A172 (cell line): ENCODE results near the gene CTDSPL2. TPM values are rescaled to one million over a fixed set of nuclear protein-coding genes. Genes with fewer than 3 reads are reported as not detected.
A peak's percentile ranks its signal among the peaks of the same experiment; 100 is the strongest.
"Not testable (repeated sequence)": the region's sequence is repeated elsewhere in the genome, so short reads cannot be mapped to it uniquely, and the experiment has no call there.

Experiments
- DNase-seq: peaks from one replicate; pipeline ENCODE4 v3.0.0-alpha.2; 2015; ENCODE audit warnings: low spot score
- total RNA-seq: library from RNA; depleted of rRNA; stranded (reverse); fragments of >200 nt; shearing (Covaris generic); gene quantifications from 2 replicates; pipeline ENCODE4 v1.2.3, GENCODE V29; 2014; rRNA removed

Gene CTDSPL2
- total RNA-seq, 1 experiment from 2014 or later: 48.7 TPM

DNA sequence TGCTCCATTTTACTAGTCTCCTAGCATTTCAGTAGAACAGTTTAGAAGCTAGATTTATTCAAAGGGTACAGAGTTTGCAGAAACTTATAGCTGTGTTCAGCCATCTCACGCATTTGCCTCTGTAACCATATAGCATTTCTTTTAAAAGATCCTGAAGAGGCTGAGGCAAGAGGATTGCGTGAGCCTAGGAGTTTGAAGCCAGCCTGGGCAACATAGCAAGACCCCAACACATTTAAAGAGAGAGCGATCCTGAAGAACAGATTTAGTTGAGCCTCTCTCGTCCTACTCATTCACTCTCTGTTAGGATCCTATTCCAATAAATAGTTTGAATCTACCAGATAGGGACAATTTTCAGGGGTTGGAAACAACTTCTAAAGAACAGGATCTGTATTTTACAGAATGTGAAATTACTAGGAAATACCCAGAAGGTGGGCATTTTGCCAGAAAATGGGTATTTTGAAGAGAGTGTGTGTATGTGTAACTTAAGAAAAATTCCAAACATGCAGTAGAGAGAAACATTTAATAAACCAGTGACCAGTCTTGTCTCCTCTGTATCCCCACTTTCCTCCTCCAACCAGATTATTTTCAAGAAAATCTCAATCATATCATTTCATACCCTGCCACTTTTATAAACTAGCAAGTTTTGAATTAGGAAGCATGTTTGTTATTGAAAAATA, 114.0 kb downstream of the CTDSPL2 start:
- DNase-seq: peak; percentile 63

DNA sequence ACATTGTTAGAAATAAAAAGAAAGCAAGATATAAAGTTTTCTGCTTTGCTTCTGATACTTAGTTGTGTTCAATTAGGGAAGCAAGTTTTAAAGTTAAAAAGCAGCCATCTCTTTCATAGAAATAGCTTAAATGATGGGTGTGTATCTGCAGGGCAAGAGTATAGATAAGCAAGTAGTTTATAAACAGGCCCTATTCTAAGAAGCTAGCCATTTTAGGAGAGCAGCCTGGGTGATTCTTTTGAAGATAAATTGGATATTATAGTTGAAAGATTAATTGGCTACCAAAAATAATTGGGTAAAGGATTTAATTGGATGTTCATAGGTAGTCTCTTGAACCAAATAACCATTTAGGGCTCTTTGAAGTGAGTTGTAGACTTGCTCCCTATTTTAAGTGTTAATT, 115.2 kb downstream of the CTDSPL2 start:
- DNase-seq: no peak

GRCh38 chr15:44544745-44545144, 117.3 kb downstream of the CTDSPL2 start:
- DNase-seq: not testable (repeated sequence)

DNA sequence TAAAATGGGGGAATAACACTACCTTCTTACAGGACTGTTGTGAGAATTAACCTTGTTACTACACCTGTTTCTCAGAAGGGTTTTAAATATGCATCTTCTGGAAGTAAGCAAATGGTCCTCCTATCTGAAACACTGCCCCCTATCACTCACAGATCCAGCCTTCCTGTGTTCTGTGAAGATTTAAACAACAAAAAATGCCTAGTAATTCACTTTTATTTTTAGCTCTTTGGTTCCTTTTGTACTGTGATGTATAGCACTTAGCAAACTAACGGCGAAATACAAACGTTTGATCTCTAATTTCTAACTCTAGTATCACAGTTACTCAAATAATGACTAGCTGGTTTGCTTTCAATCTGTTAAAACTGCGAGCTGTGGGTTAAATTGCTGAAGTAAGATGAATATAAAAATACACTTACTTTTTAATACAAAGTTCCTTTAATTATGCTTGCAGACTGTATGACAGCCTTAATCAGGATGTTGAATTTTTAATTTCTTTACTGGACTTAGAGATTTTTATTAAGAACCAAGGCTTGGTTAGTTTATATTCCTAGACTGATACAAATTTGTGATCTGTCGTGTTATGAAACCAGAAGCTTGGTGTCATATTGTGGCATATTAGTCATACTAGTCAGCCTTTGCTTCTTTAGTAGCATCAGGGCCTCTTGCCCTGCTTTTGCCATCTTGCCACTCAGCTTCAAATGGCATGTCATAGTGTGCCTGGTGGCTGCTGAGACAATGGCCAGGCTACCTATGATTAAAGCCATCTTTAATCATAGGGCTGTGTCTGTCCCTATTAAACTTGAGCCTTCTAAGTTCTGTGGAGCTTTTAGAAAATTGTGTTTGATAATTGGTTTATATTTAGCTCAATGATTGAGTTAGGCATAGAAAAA, 118.7 kb downstream of the CTDSPL2 start:
- DNase-seq: peak; percentile 23

DNA sequence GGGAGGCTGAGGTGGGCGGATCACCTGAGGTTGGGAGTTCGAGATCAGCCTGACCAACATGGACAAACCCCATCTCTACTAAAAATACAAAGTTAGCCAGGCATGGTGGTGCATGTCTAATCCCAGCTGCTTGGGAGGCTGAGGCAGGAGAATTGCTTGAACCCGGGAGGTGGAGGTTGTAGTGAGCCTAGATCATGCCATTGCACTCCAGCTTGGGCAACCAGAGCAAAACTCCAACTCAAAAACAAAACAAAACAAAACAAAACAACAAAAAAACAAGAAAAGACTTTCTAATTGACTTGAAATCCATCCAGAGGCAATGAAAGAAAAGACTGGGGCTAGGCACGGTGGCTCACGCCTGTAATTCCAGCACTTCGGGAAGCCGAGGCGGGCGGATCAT, 121.7 kb downstream of the CTDSPL2 start:
- not testable (repeated sequence) for DNase-seq

DNA sequence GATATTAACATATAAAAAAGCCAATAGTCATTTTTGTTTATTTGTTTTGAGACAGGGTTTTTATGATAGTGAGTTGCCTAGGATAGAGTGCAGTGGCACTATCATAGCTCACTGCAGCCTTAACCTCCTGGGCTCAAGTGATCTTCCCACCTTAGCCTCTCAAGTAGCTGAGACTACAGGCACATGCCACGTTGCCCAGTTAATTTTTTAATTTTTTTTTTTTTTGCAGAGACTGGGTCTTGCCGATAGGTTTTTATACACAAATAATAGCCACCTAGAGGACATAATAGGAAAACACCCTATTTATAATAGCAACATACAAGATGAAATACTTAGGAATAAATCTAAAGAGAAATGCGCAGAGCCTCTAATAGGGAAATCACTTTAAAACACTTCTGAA, 122.8 kb downstream of the CTDSPL2 start:
- DNase-seq: peak; percentile 21

DNA sequence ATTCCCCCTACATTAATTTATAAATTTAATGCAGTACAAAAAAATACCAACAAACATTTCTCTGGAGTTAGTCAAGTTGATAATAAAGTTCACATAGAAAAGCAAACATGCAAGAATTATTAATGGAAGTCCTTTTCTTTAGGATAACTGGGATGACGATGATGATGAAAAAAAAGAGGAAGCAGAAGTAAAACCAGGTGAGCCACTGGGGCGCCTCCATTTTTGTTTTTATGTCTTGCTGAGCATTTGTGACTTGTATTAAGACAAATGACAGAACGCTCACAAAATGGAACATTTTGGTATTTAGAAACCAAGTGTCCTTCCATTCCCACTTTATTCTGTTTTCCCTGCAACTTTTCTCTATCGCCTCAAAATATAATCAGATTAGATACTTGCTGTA, 123.3 kb downstream of the CTDSPL2 start:
- no peak for DNase-seq

- DNase-seq: no peak
Measured at GRCh38 chr15:44554934-44555723, 127.7 kb downstream of the CTDSPL2 start.

GRCh38 chr15:44560926-44561325, 133.5 kb downstream of the CTDSPL2 start:
- not testable (repeated sequence) for DNase-seq

- no peak for DNase-seq
Measured at GRCh38 chr15:44565387-44566154, 138.1 kb downstream of the CTDSPL2 start.

- no peak for DNase-seq
Measured at GRCh38 chr15:44566155-44566540, 138.7 kb downstream of the CTDSPL2 start.

DNA sequence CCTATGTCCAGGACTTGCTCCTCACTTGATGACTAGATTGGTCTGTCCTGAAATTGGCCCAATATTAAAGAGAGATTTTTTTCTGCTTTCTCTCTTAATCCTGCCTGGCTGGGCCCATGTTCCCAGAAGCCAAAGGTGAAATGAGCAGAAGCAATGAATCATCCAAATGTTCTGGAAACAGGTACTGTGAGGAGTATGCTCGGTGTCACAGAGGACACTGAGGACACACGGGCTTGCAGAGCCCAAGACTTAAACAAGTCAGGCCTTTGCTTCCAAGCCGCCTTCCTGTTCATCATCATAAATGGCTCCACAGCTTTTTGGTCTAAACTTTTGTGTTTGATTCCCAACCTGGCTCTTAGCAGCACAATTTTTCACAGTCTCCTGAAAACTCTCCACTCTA, 140.9 kb downstream of the CTDSPL2 start:
- DNase-seq: no peak

GRCh38 chr15:44569316-44569715, 141.9 kb downstream of the CTDSPL2 start:
- no peak for DNase-seq

DNA sequence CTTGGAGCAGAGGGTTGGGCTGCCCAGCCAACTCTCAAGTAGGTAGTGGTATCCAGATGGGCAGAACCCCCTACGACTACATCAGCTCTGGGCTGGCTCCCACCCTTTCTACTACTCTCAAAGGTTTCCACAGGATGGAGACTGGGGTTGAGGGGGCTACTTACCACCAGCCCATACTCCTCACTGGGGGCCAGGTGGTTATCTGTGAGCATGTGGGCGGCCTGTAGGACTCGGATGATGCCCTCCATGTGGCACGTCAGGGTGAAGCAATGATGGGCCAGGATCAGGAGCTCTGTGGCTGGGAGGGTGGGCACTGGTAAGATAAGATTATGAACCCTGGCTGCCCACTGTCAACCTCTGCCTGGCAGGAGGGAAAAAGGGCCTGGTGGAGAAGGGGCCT, 142.9 kb downstream of the CTDSPL2 start:
- DNase-seq: no peak

DNA sequence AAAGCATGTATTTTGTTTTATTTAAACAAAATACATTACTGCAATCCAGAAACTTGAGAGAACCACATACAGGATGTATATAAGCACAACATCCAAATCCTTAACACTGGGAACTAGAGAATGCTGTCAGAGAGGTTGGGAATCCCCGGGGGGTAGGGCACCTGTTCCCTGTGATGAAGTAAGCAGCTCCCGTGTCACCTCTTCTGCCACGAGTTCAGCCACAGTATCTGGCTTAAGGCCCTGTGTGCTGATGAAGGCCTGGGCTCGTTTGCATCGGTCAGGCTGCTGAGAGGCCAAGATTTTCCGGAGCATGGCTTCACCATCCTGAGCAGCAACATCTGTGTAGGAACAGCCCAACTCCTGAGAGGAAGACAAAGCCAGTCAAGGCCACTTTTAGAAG, 146.0 kb downstream of the CTDSPL2 start:
- no peak for DNase-seq

GRCh38 chr15:44574734-44575133, 147.3 kb downstream of the CTDSPL2 start:
- DNase-seq: no peak

Other genes with a start within 250 kb of the CTDSPL2 start
- 13.2 and 16.3 TPM in 2 replicates for gene FRMD5, start 232.4 kb upstream of the CTDSPL2 start, total RNA-seq
- gene GOLM2, start 138.9 kb upstream of the CTDSPL2 start, total RNA-seq: 141 and 160 TPM in 2 replicates
- gene EIF3J, start 109.5 kb downstream of the CTDSPL2 start, total RNA-seq: 43.4 and 54.1 TPM in 2 replicates
- 26.8 and 27.0 TPM in 2 replicates for gene SPG11, start 236.0 kb downstream of the CTDSPL2 start, total RNA-seq